GM21619 (cell line): ENCODE results near the gene SEC24D.

Experiments
- ATAC-seq: cut with Tn5 transposase; IDR thresholded peaks from one replicate; pipeline ENCODE4 v1.9.1; 2021; ENCODE audit not compliant: unreplicated experiment

SEC24D gene

DNA sequence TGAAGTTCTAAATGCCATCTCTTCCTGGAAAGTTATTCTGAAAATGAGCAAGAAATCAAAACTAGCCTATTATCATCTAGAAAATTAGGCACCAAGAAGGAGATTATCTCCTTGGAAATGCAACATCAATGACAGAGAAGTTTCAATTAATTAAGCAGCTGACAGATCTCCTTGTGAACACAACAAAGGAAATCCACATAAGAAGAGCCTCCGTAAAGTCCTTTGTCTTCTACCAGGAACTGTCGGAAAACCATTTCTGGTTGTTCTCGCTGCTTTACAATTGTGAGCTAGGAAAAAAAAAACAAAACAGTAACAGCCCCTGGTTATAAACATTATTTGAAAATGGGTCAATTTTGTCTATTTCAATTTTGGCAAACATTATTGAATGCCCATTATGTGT lies 112.6 kb downstream of the SEC24D start:
- no peak for ATAC-seq

DNA sequence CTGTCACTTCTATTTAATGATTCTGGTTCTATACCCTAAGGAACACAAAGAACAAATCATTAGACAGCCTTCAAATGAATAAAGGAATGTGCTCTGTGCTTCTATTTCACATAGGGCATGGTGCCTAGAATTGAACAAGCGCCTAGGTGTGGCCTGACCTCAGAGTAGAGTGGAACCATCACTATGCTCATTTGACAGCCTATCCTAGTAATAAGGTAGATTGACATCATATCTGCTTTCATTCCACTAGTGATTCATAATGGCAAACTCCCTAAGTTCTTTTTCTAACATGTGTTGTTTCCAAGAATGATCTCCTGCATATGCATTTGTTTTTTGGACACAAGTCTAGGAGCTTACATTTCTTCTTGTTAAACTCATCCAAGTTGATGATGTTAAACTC lies 114.2 kb downstream of the SEC24D start:
- no peak for ATAC-seq

DNA sequence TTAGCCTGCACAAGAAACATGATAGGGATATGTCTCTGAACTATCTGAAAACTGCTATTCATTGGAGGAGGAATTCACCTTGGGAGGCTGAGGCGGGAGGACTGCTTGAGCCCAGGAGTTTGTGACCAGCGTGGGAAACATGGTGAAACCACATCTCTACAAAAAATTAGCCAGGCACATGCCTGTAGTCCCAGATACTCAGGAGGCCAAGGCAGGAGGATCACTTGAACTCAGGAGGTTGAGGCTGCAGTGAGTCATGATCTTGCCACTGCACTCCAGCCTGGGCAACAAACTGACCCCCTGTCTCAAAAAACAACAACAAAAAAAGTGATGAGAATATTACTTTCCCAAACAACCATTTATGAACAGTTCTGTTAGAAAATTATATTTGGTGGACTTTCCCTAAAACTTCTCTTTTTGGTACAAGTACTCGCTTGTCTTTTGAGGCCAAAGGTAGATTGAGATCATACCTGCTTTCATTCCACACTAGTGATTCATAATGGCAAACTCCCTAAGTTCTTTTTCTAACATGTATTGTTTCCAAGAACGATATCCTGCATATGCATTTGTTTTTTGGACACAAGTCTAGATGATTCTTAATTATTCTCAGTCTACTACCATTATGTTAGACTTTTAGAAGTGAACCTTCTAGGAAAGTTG lies 117.3 kb downstream of the SEC24D start:
- ATAC-seq = no peak

DNA sequence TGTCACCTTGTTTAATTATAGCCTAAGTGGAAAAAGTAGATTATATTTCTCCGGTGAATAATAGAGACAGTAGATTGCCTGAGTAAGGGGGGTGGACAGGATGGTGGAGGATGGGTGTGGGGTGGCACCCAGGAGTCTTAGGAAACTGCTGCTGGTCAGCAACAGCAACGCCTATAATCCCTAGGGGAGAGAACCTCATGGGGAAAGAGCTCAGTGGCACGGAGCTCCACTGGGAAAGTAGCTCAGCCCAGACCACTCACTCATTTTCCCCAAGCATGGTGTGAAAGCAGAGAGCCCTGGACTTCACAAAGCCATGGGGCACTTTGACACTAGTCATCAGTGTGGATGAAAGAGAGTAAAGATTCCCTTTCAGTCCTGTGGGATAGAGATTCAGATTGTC lies 119.6 kb downstream of the SEC24D start:
- no peak for ATAC-seq

DNA sequence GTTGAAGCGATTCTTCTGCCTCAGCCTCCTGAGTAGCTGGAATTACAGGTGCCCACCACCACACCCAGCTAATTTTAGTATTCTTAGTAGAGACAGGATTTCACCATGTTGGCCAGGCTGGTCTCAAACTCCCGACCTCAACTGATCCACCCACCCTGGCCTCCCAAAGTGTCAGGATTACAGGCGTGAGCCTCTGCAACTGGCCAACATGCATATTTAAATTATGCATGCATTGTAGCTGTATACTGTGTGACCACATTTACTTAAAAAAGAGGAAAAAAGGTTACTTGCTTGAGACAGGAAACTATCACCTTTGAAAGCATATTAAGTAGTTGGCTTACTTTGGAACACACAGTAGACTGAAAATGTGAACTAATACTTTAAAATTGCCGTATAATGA lies 121.2 kb downstream of the SEC24D start:
- no peak for ATAC-seq

DNA sequence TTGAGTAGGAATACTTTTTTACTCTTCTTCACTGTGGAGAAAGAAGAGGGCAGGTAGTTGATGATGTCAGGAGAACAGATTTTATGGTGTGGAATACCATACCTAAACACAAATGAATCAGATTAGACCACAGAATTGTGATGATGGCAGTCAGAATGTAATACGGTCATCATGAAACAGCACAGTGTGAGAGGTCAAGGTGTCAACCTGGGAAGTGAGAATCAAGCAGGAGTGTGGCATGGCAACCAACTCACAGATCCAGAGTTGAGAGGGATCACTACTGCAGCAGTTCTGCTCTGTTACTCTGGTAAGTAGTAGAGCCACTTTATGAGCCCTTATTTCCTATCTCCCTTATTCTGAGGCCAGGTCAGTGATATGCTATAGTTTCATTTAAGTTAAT lies 123.1 kb downstream of the SEC24D start:
- ATAC-seq = no peak

DNA sequence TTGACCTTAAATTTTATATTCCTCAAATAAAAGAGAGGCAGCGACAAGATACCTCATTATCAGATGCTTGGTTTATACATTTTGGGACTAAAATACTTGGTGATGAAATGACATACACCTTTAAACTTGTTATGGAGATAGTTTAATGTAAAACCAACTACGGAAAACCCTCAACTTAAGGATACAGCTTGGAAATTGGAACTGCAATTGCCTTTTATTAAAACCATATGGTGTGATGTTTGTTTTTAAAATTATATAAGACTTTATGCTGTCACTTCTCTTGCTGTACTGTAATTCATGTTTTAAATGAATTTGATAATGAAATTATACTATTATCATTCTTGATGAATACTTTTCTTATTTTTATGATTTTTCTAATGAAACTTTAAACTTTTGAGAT lies 124.9 kb downstream of the SEC24D start:
- ATAC-seq = no peak

DNA sequence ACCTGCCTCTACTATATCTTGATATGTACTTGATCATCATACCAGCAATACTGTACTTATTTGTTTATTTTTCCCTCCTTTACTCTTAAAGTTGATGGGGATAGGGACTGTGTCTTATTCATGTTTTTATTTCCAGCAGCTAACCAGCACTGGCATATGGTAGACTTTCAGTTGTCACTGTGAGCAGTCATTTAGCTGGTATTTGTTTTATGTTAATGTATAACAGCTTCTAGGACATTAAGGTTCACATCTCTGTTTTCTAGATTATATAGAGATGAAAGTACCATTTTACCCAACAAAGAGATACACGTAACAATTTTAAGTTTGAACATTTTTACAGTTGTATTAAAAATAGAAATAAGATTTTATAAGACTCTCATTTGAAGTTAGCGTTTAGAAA lies 132.8 kb downstream of the SEC24D start:
- no peak for ATAC-seq

DNA sequence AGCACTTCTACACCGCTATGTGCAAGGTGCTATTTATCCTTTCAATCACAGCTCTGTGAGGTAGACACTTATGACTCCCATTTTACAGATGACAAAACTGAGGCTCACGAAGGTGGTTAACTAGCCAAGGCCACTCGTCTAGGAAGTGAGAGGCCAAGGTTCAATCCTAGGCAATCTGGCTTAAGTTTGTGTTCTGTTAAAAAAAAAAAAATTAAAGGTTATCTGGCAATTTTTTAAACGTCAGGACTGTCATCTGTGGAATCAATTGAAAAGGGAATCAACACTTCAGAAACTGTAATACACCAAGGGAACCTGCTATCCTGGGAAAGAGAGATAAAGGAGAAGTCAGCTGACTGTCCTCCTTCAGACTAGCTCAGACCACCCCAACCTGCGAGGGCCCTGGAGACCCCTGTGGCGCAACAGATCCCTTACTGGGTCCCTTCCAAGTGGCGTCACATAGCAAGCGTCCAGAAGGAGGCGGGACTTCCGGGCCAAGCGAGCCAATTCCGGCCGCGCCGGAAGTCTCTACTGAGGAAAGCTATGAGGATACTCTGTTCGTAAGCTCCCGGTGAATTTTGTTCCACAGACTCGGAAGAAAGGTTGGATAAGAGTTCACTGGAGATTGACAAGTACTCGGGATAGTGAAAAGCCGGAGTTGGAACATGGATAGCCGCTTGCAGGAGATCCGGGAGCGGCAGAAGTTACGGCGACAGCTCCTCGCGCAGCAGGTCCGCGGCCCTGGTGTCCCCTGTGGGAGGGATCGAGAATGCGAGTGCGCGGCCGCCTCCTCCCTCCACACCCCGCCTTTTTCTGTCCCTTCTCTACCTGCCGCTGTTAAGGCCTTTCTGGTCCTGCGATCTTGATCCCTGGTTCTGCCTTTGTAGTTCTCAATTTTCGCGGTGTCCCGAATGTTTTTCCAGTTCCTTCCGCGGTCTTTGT lies 150.8 kb downstream of the SEC24D start, which contains the start of gene METTL14:
METTL14 (plus strand) TSS at position 520 of the 939 bp plus-strand sequence; CDS start at position 663, 143 bp downstream.
- peak; percentile 99 for ATAC-seq

DNA sequence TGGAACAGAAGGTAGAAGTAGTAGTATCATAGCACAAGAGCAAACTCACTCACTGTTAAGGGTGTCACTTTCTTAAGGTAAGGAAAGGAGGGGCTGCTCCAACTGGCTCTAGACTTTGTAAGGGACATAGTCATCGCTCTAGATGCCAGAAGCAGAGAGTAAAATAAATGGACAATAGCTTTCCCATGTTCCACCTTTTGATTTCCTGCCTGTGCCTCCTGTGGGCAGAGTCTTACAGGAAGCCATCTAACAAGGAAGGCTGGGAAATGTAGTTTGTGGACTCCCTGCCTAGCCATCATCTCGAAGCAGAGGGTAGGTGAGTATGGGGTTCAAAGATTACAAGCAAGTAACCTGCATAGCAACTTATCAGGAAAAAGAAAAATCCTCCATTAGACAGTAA lies 152.4 kb downstream of the SEC24D start:
- no peak for ATAC-seq

DNA sequence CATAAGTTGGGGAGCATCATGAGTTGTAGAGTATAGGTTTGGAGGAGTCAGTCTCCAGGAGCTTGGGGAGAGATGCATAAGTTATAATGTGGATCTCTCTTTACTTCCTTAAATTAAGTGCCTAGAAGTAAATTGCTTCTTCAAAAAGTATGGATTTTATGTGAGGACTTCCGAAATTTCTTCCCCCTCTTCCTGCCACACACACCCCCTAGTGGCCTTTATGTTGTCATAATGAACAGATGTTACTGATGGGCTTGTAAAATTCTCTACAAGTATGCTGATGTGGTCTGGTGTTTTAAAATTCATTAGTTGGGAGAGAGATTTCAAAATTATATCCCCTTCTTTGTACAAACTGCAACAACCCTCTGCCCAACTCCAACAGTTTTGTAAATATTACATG lies 153.0 kb downstream of the SEC24D start:
- no peak for ATAC-seq

DNA sequence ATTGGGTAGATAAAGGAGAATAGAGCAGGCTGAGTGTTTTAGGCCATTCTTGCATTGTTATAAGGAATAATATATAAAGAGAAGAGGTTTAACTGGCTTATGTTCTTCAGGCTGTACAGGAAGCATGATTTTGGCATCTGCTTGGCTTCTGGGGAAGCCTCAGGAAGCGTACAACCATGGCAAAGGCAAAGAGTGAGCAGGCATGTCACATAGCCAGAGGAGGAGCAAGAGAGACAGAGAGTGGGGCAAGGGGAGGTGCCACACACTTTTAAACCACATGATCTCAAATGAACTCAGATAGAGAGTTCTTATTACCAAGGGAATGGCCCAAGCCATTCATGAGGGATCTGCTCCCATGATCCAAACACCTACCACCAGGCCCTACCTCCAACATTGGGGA lies 155.1 kb downstream of the SEC24D start:
- no peak for ATAC-seq

DNA sequence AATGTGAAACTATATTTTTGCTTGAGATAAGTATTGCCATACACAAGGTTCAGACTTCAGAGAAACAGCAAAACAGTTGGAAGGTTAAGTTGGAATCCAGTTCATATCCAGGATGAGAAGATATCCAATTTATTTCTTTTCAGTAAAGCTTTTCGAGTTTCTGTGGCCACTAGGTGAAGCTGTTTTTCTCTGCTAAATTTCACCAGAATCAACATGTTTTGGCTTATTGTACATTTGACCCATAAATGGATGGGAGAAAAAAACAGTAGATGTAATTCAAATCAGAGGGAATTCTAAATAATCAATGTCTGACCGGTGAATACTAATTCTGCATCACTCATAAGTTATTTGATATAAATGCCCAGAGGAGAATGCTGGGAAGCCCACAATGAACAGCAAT lies 159.8 kb downstream of the SEC24D start:
- no peak for ATAC-seq
